B cell (primary cell): ENCODE results near the gene BMP8A. TPM values are rescaled to one million over a fixed set of nuclear protein-coding genes. Genes with fewer than 3 reads are reported as not detected.

Source experiments
- ATAC-seq: fragments of 200-7000 bp; cut with Tn5 transposase; one replicate; pipeline ENCODE4 v1.10.0; 2021; ENCODE audit warnings: low read depth, mild to moderate bottlenecking, moderate number of reproducible peaks, moderate library complexity
- CTCF ChIA-PET: fragments of 350-600 bp; sonication (Branson Sonifier 250); formaldehyde crosslinking; loops from one replicate; lab custom pipeline; 2021; ENCODE audit warnings: antibody characterized with exemption, inconsistent platforms; lab: Charles Lee
- POLR2A ChIA-PET: fragments of 350-600 bp; sonication (Branson Sonifier 250); formaldehyde crosslinking; loops from one replicate; lab custom pipeline; 2021; ENCODE audit warnings: antibody characterized with exemption; lab: Charles Lee
- DNase-seq: peaks from one replicate; pipeline ENCODE4 v3.0.0; 2013
- H2AFZ ChIP-seq: 2 replicates; pipeline ENCODE4 v1.6.1; 2012; ENCODE audit warnings: mild to moderate bottlenecking, low read depth, low read length; ENCODE audit not compliant: insufficient read depth, poor library complexity, severe bottlenecking
- H3K27ac ChIP-seq, 2 donors: 1 replicate in 1 of 2; 2 replicates in 1 of 2; pipeline ENCODE4 v1.5.1; 2012 to 2013; ENCODE audit warnings: low read length in 2 of 2, mild to moderate bottlenecking in 2 of 2, moderate library complexity in 1 of 2
- H3K27me3 ChIP-seq, 4 experiments: fragments of 200-600 bp in 1 of 4; sonication (generic) in 1 of 4; replicated peaks in 1 of 4; 1 replicate in 2 of 4; 2 replicates in 2 of 4; pipeline versions ENCODE4 v1.6.1 to v1.7.0; 2013 to 2016; ENCODE audit warnings: low read length in 3 of 4, mild to moderate bottlenecking in 2 of 4, mixed read lengths in 1 of 4, moderate library complexity in 1 of 4; ENCODE audit not compliant: insufficient read depth in 4 of 4, control insufficient read depth in 3 of 4; ENCODE audit errors: control extremely low read depth in 1 of 4
- H3K36me3 ChIP-seq, 2 experiments: replicated peaks in 1 of 2; 1 replicate in 1 of 2; 2 replicates in 1 of 2; pipeline versions ENCODE4 v1.6.1 to v1.7.1; 2013; ENCODE audit warnings: low read length in 1 of 2; ENCODE audit not compliant: insufficient read depth in 2 of 2, control insufficient read depth in 1 of 2; ENCODE audit errors: control extremely low read depth in 1 of 2, extremely low read depth in 1 of 2
- H3K4me1 ChIP-seq, 2 donors: fragments of 200-600 bp in 1 of 2; sonication (generic) in 1 of 2; 1 replicate in 1 of 2; 2 replicates in 1 of 2; pipeline versions ENCODE4 v1.5.1 to v1.6.1; 2013 to 2017; ENCODE audit warnings: low read length in 2 of 2; ENCODE audit not compliant: control insufficient read depth in 2 of 2, insufficient read depth in 2 of 2
- H3K4me2 ChIP-seq: replicated peaks from 2 replicates; pipeline ENCODE3; 2012; ENCODE audit warnings: mild to moderate bottlenecking, low read depth, low read length; ENCODE audit not compliant: poor library complexity, severe bottlenecking
- H3K4me3 ChIP-seq, 5 experiments: fragments of 200-600 bp in 1 of 5; sonication (generic) in 1 of 5; 1 replicate in 3 of 5; 2 replicates in 2 of 5; pipeline versions ENCODE4 v1.5.1 to v1.7.0; 2011 to 2016; ENCODE audit warnings: low read length in 4 of 5, mild to moderate bottlenecking in 4 of 5, low read depth in 2 of 5, control low read depth in 1 of 5, moderate library complexity in 1 of 5; ENCODE audit not compliant: insufficient read depth in 1 of 5; ENCODE audit errors: control extremely low read depth in 1 of 5, extremely low read depth in 1 of 5
- H3K79me2 ChIP-seq: fragments of 200-600 bp; sonication (generic); one replicate; pipeline ENCODE4 v1.6.0; 2016; ENCODE audit warnings: low read length; ENCODE audit not compliant: control insufficient read depth, insufficient read depth
- H3K9ac ChIP-seq: fragments of 200-600 bp; sonication (generic); 2 replicates; pipeline ENCODE4 v1.6.1; 2017; ENCODE audit warnings: mild to moderate bottlenecking, low read length, moderate library complexity
- H3K9me3 ChIP-seq, 3 donors: one replicate each; pipeline versions ENCODE4 v1.6.1 to v1.7.1; 2013; ENCODE audit warnings: low read length in 2 of 3; ENCODE audit not compliant: control insufficient read depth in 2 of 3, insufficient read depth in 1 of 3; ENCODE audit errors: control extremely low read depth in 1 of 3
- H4K20me1 ChIP-seq: 2 replicates; pipeline ENCODE4 v1.6.0; 2012; ENCODE audit warnings: mild to moderate bottlenecking, low read length; ENCODE audit not compliant: insufficient read depth, control insufficient read depth, poor library complexity, severe bottlenecking
- H3K27ac Mint-ChIP-seq: one replicate; pipeline ENCODE4 v1.8.0; 2021; ENCODE audit warnings: mixed read lengths
- H3K27me3 Mint-ChIP-seq: one replicate; pipeline ENCODE4 v1.8.0; 2021; ENCODE audit warnings: mixed read lengths
- H3K4me1 Mint-ChIP-seq: one replicate; pipeline ENCODE4 v1.8.0; 2021; ENCODE audit warnings: mixed read lengths
- H3K4me3 Mint-ChIP-seq: one replicate; pipeline ENCODE4 v1.8.0; 2021; ENCODE audit warnings: mixed read lengths
- H3K9me3 Mint-ChIP-seq: one replicate; pipeline ENCODE4 v1.8.0; 2022; ENCODE audit warnings: mixed read lengths; ENCODE audit not compliant: insufficient read depth
- CTCF ChIP-seq: fragments of 200-600 bp; IDR thresholded peaks from one replicate; pipeline ENCODE4 v1.8.0; 2022; ENCODE audit warnings: antibody characterized with exemption, mild to moderate bottlenecking
- EZH2 ChIP-seq: IDR thresholded peaks from 2 replicates; pipeline ENCODE4 v1.6.1; 2012; ENCODE audit warnings: borderline replicate concordance, low read depth, mild to moderate bottlenecking, moderate library complexity, low read length; ENCODE audit not compliant: insufficient read depth, poor library complexity, severe bottlenecking
- WGBS: methylation state at CpG from one replicate; pipeline ENCODE4 v1.1.5; 2013; ENCODE audit warnings: missing lambda C conversion rate; ENCODE audit not compliant: insufficient coverage; 5-methylcytosine and 5-hydroxymethylcytosine counted together
- intact Hi-C: fragments of 100-400 bp; cut with micrococcal nuclease; formaldehyde crosslinking; loops from one replicate; pipeline ENCODE4 v1.10.0; 2022
- polyA plus RNA-seq: library from polyadenylated mRNA; depleted of rRNA; stranded (reverse); fragments of >200 nt; gene quantifications from 2 replicates; pipeline ENCODE4 v1.2.3, GENCODE V29; 2012
- total RNA-seq, 2 donors: library from RNA; stranded (reverse); fragments of 120-200 nt in 1 of 2; gene quantifications; 1 replicate in 1 of 2; 2 replicates in 1 of 2; pipeline versions ENCODE4 v1.2.3 to v1.2.4, GENCODE V29; 2013 to 2022

The BMP8A gene
- total and polyA plus RNA-seq, 2 donors (not counting 1 experiment from before 2014, with no cell fraction given): 0.25 to 1.1 TPM

- no peak overlapping the region for H3K4me2 ChIP-seq
- no peaks in the 10 kb centered on the region for H3K4me1 Mint-ChIP-seq
- H3K4me3 ChIP-seq: no peak overlapping the region
- ChIA-PET POLR2A (no interaction called here), CTCF (no interaction called here)
- no peak overlapping the region for H3K9ac ChIP-seq
- no peaks in the 10 kb centered on the region for H3K27me3 Mint-ChIP-seq
- H3K36me3 ChIP-seq: peaks cover 4 to 92% of the 10 kb centered on the region in 2 experiments
- H2AFZ ChIP-seq: no peak overlapping the region
- 96% methylated on average over 8 of the region's 10 CpGs for WGBS
- ATAC-seq: no peak
- no peaks in the 10 kb centered on the region for H3K9me3 ChIP-seq
- intact Hi-C loops: no loop called here
- no peak overlapping the region for H3K4me3 Mint-ChIP-seq
- no peaks in the 10 kb centered on the region for H3K4me1 ChIP-seq
- no peak overlapping the region for H3K27ac ChIP-seq
- no peaks in the 10 kb centered on the region for H4K20me1 ChIP-seq
- H3K27ac Mint-ChIP-seq: no peak overlapping the region
- no peaks in the 10 kb centered on the region for H3K9me3 Mint-ChIP-seq
- no peaks in the 10 kb centered on the region for H3K79me2 ChIP-seq
- H3K27me3 ChIP-seq: no peaks in the 10 kb centered on the region
- no peak for DNase-seq
- no peak for TF ChIP-seq CTCF
- TF ChIP-seq EZH2: no peak
Measured at GRCh38 chr1:39450956-39451606, 40.4 kb upstream of the BMP8A start.

GRCh38 chr1:39452081-39452480, 39.4 kb upstream of the BMP8A start:
- Histone ChIP-seq H3K9ac (no peak overlapping the region), H3K4me2 (no peak overlapping the region), H3K4me3 (no peak overlapping the region), H3K27me3 (no peaks in the 10 kb centered on the region), H3K27ac (no peak overlapping the region), H3K4me1 (no peaks in the 10 kb centered on the region), H3K79me2 (no peaks in the 10 kb centered on the region), H3K9me3 (no peaks in the 10 kb centered on the region), H2AFZ (no peak overlapping the region), H4K20me1 (no peaks in the 10 kb centered on the region), H3K36me3 (peaks cover 4 to 94% of the 10 kb centered on the region in 2 experiments)
- Mint-ChIP-seq H3K27ac (no peak overlapping the region), H3K4me3 (no peak overlapping the region), H3K27me3 (no peaks in the 10 kb centered on the region), H3K9me3 (no peaks in the 10 kb centered on the region), H3K4me1 (no peaks in the 10 kb centered on the region)
- DNase-seq (no peak), ATAC-seq (no peak)
- POLR2A ChIA-PET: no interaction called here
- WGBS: 98% methylated on average over 7 of the region's 7 CpGs
- intact Hi-C loops: no loop called here
- TF ChIP-seq CTCF (no peak), EZH2 (no peak)
- CTCF ChIA-PET: no interaction called here
